Prostate gland (tissue), 2 donors: ENCODE results near the gene LORICRIN.

ENCODE experiments used
- POLR2A ChIP-seq: fragments of 450-650 bp; IDR thresholded peaks from one replicate; pipeline ENCODE4 v1.6.1; 2016; ENCODE audit warnings: antibody characterized with exemption, mild to moderate bottlenecking
- POLR2AphosphoS5 ChIP-seq: sonication (generic); formaldehyde crosslinking; IDR thresholded peaks from one replicate; pipeline ENCODE4 v1.6.1; 2017; ENCODE audit warnings: antibody characterized with exemption
- TF ChIP-seq, protein P1 (sequence below), 4 experiments: fragments of 200-600 bp in 2 of 4; fragments of 450-650 bp in 2 of 4; sonication (generic) in 2 of 4; IDR thresholded peaks; 1 replicate in 3 of 4; 2 replicates in 1 of 4; pipeline ENCODE4 v1.5.1; 2016 to 2019; ENCODE audit warnings: antibody characterized with exemption in 4 of 4, mild to moderate bottlenecking in 2 of 4, moderate library complexity in 2 of 4

DNA sequence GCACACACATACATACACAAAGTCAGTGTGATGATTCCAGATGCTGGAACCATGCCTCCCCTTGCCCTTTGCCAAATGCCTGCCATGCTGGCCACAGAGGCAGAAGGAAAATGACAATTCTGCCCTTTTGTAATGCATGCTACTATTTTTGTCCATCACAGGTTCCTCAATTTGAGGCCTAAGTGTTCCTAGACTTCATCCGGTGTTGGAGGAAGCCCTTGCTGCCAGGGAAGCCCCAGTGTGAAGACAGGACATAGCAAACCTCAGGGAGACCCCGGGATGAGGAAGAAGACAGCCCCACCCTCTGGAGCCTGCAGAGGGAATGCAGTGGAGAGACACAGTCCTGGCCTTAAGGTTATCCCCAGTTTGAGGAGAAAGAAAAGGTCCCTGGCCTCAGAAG is 27.7 kb upstream of the LORICRIN start:
- TF ChIP-seq, protein P1, sequence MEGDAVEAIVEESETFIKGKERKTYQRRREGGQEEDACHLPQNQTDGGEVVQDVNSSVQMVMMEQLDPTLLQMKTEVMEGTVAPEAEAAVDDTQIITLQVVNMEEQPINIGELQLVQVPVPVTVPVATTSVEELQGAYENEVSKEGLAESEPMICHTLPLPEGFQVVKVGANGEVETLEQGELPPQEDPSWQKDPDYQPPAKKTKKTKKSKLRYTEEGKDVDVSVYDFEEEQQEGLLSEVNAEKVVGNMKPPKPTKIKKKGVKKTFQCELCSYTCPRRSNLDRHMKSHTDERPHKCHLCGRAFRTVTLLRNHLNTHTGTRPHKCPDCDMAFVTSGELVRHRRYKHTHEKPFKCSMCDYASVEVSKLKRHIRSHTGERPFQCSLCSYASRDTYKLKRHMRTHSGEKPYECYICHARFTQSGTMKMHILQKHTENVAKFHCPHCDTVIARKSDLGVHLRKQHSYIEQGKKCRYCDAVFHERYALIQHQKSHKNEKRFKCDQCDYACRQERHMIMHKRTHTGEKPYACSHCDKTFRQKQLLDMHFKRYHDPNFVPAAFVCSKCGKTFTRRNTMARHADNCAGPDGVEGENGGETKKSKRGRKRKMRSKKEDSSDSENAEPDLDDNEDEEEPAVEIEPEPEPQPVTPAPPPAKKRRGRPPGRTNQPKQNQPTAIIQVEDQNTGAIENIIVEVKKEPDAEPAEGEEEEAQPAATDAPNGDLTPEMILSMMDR (IDR thresholded peaks at IDR 0.05), result no peak
- TF ChIP-seq POLR2A (no peak), POLR2AphosphoS5 (no peak)
